Measurements from ENCODE around the gene CACNA2D2. TPM values are rescaled to one million over a fixed set of nuclear protein-coding genes. Genes with fewer than 3 reads are reported as not detected.

Gene CACNA2D2
- total RNA-seq, 1 donor from 2014 or later: 17.3 TPM

DNA sequence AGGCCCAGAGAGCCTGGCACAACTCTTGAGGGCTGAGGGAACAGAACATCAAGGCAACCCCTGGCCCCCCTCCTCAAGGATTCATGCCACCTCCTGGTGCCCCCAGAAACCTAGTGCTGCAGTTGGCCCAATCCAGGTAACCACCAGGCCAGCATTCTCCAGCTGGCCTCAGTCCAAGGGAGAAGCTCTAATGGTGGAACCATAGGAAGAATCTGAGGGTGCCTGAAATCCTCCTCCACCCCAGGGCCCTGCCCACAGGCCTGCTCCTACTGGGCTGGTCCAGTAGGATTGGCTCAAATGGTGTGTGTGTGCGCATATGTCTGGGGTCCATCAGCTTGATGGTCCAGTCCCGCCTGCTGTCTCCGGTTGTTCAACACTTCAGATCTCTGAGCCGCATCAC lies 188.6 kb downstream of the CACNA2D2 start:
- TF ChIP-seq, protein P1, sequence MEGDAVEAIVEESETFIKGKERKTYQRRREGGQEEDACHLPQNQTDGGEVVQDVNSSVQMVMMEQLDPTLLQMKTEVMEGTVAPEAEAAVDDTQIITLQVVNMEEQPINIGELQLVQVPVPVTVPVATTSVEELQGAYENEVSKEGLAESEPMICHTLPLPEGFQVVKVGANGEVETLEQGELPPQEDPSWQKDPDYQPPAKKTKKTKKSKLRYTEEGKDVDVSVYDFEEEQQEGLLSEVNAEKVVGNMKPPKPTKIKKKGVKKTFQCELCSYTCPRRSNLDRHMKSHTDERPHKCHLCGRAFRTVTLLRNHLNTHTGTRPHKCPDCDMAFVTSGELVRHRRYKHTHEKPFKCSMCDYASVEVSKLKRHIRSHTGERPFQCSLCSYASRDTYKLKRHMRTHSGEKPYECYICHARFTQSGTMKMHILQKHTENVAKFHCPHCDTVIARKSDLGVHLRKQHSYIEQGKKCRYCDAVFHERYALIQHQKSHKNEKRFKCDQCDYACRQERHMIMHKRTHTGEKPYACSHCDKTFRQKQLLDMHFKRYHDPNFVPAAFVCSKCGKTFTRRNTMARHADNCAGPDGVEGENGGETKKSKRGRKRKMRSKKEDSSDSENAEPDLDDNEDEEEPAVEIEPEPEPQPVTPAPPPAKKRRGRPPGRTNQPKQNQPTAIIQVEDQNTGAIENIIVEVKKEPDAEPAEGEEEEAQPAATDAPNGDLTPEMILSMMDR (IDR thresholded peaks at IDR 0.05; ENCODE audit: unreplicated experiment): no peak
- no peaks in the 10 kb centered on the region for H3K9me3 Mint-ChIP-seq (ENCODE audit: unreplicated experiment)
- H3K4me3 Mint-ChIP-seq (ENCODE audit: unreplicated experiment): peak overlapping the region; percentile 38
- H3K4me1 Mint-ChIP-seq (ENCODE audit: unreplicated experiment): peaks cover 31% of the 10 kb centered on the region
- H3K27ac Mint-ChIP-seq (ENCODE audit: unreplicated experiment): peak overlapping the region; percentile 7
- DNase-seq (ENCODE audit: low spot score): no peak
- peaks cover 14% of the 10 kb centered on the region for H3K27me3 Mint-ChIP-seq (ENCODE audit: unreplicated experiment)
- H3K36me3 Mint-ChIP-seq (ENCODE audit: low read depth, unreplicated experiment): peaks cover 41% of the 10 kb centered on the region

DNA sequence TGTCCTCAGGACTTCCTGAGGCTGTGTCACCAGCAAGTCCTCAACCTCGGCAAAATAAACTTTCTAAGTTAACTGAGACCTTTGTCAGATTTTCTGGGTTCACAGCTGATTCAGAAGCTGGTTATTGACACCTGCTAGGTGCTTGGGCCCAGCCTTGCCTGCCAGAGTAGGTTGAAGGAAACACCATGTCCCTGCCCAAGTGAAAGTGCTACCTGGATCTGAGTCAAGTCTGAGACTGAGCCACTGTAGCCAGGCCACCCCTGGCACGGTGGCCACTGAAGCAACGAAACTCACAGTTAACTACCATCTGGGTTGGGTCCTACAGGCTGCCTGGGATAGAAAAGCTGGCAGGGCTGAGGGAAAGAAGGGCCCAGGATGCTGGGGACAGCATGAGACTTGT lies 189.1 kb downstream of the CACNA2D2 start:
- H3K27ac Mint-ChIP-seq (ENCODE audit: unreplicated experiment): peak overlapping the region; percentile 50
- H3K4me3 Mint-ChIP-seq (ENCODE audit: unreplicated experiment): peak overlapping the region; percentile 81
- no peaks in the 10 kb centered on the region for H3K9me3 Mint-ChIP-seq (ENCODE audit: unreplicated experiment)
- H3K27me3 Mint-ChIP-seq (ENCODE audit: unreplicated experiment): peaks cover 9% of the 10 kb centered on the region
- no peak for DNase-seq (ENCODE audit: low spot score)
- TF ChIP-seq, protein P1 (IDR thresholded peaks at IDR 0.05; ENCODE audit: unreplicated experiment): no peak
- H3K4me1 Mint-ChIP-seq (ENCODE audit: unreplicated experiment): peaks cover 27% of the 10 kb centered on the region
- peaks cover 39% of the 10 kb centered on the region for H3K36me3 Mint-ChIP-seq (ENCODE audit: low read depth, unreplicated experiment)

Other genes with a start within 250 kb of the CACNA2D2 start
- gene SEMA3B, start 234.5 kb downstream of the CACNA2D2 start, total RNA-seq (ENCODE audit: unreplicated experiment): 1.7 TPM
- gene LSMEM2, start 224.5 kb downstream of the CACNA2D2 start, total RNA-seq (ENCODE audit: unreplicated experiment): 0.18 TPM
- gene IFRD2, start 211.2 kb downstream of the CACNA2D2 start, total RNA-seq (ENCODE audit: unreplicated experiment): 43.2 TPM
- gene HYAL3, start 204.2 kb downstream of the CACNA2D2 start, total RNA-seq (ENCODE audit: unreplicated experiment): 12.7 TPM
- gene NAA80, start 204.2 kb downstream of the CACNA2D2 start, total RNA-seq (ENCODE audit: unreplicated experiment): 17.1 TPM
- gene HYAL1, start 200.1 kb downstream of the CACNA2D2 start, total RNA-seq (ENCODE audit: unreplicated experiment): 1.6 TPM
- 214 TPM for gene HYAL2, start 180.9 kb downstream of the CACNA2D2 start, total RNA-seq (ENCODE audit: unreplicated experiment)
- gene TUSC2, start 175.4 kb downstream of the CACNA2D2 start, total RNA-seq (ENCODE audit: unreplicated experiment): 36.4 TPM
- gene RASSF1, start 162.8 kb downstream of the CACNA2D2 start, total RNA-seq (ENCODE audit: unreplicated experiment): 14.8 TPM
- not detected for gene ZMYND10, start 157.9 kb downstream of the CACNA2D2 start, total RNA-seq (ENCODE audit: unreplicated experiment)
- 18.0 TPM for gene NPRL2, start 152.9 kb downstream of the CACNA2D2 start, total RNA-seq (ENCODE audit: unreplicated experiment)
- gene CYB561D2, start 152.8 kb downstream of the CACNA2D2 start, total RNA-seq (ENCODE audit: unreplicated experiment): 5.5 TPM
- gene TMEM115, start 144.1 kb downstream of the CACNA2D2 start, total RNA-seq (ENCODE audit: unreplicated experiment): 44.9 TPM
- 4.0 TPM for gene C3orf18, start 64.1 kb upstream of the CACNA2D2 start, total RNA-seq (ENCODE audit: unreplicated experiment)
- gene HEMK1, start 65.9 kb upstream of the CACNA2D2 start, total RNA-seq (ENCODE audit: unreplicated experiment): 10.9 TPM
- gene CISH, start 108.1 kb upstream of the CACNA2D2 start, total RNA-seq (ENCODE audit: unreplicated experiment): 2.6 TPM
- 6.4 TPM for gene MAPKAPK3, start 113.5 kb upstream of the CACNA2D2 start, total RNA-seq (ENCODE audit: unreplicated experiment)
- gene DOCK3, start 171.3 kb upstream of the CACNA2D2 start, total RNA-seq (ENCODE audit: unreplicated experiment): 1.3 TPM